Parathyroid adenoma (tissue), 2 donors: ENCODE results near the gene TMEM252.

Source experiments
- H2AFZ ChIP-seq: fragments of 300-600 bp; sonication (generic); one replicate; pipeline ENCODE4 v1.7.0; 2017; ENCODE audit warnings: antibody characterized with exemption, mild to moderate bottlenecking
- H3K27ac ChIP-seq: fragments of 300-600 bp; sonication (generic); one replicate; pipeline ENCODE4 v1.7.0; 2017
- H3K27me3 ChIP-seq: fragments of 300-600 bp; sonication (generic); one replicate; pipeline ENCODE4 v1.7.0; 2017; ENCODE audit warnings: low read length; ENCODE audit not compliant: control insufficient read depth, insufficient read depth
- H3K36me3 ChIP-seq: fragments of 300-600 bp; sonication (generic); one replicate; pipeline ENCODE4 v1.7.0; 2017; ENCODE audit warnings: low read length; ENCODE audit not compliant: control insufficient read depth, insufficient read depth
- H3K4me1 ChIP-seq: fragments of 300-600 bp; sonication (generic); one replicate; pipeline ENCODE4 v1.7.0; 2017; ENCODE audit warnings: control low read depth
- H3K4me2 ChIP-seq: fragments of 300-600 bp; sonication (generic); one replicate; pipeline ENCODE4 v1.7.0; 2017; ENCODE audit warnings: low read length
- H3K4me3 ChIP-seq: fragments of 300-600 bp; sonication (generic); one replicate; pipeline ENCODE4 v1.7.0; 2017; ENCODE audit warnings: low read depth, low read length
- H3K79me2 ChIP-seq: fragments of 300-600 bp; sonication (generic); one replicate; pipeline ENCODE4 v1.7.0; 2017; ENCODE audit warnings: control low read depth
- H3K9ac ChIP-seq: fragments of 300-600 bp; sonication (generic); one replicate; pipeline ENCODE4 v1.7.0; 2017; ENCODE audit warnings: mild to moderate bottlenecking
- H3K9me3 ChIP-seq: fragments of 300-600 bp; sonication (generic); one replicate; pipeline ENCODE4 v1.7.0; 2017; ENCODE audit warnings: low read length; ENCODE audit not compliant: control insufficient read depth
- TF ChIP-seq, protein P1 (sequence below): fragments of 300-600 bp; sonication (generic); IDR thresholded peaks from one replicate; pipeline ENCODE4 v1.7.0; 2017; ENCODE audit warnings: antibody characterized with exemption, mild to moderate bottlenecking
- donor health status: primary hyperparathyroidism.

TMEM252 gene

DNA sequence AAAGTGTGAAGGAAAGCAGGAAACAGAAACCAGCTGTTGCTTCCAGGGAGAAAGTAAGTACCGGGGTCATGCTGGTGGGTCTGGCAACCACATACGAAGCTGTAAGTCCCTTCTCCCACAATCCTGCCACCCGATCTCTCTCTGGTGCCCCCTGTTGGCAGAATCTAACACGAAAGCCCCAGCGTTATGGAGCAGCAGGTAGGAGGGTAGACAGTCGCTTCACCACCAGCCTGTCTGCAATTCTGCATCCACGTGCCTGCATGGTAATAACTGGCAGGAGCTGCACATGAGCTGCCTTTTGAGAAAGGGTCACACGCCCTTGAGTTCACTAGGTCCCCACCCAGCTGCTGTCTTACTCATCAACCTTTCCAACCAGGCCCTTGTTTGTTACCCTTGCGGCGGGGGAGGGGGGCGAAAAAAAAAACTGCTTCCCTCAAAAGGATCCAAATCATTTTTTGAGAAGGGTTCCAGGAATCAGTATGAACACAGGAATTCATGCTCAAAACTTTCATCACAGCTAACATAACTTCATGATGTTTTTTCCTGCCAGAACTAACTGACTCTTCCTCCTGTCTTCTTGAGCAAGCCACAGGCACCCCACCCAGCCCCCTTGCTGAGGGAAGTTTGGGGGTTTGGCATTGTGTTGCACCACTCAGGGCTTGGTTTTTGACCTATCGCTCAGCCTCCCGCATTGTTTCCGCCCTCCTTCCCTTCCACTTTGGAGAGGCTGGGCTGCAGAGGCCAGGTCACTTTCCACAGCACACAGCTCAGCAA, 19.6 kb upstream of the TMEM252 start:
- no peak overlapping the region for H3K9ac ChIP-seq
- H3K4me2 ChIP-seq = no peak overlapping the region
- H3K79me2 ChIP-seq = no peaks in the 10 kb centered on the region
- H3K4me1 ChIP-seq = no peaks in the 10 kb centered on the region
- no peak overlapping the region for H2AFZ ChIP-seq
- no peaks in the 10 kb centered on the region for H3K36me3 ChIP-seq
- no peak overlapping the region for H3K27ac ChIP-seq
- TF ChIP-seq, protein P1, sequence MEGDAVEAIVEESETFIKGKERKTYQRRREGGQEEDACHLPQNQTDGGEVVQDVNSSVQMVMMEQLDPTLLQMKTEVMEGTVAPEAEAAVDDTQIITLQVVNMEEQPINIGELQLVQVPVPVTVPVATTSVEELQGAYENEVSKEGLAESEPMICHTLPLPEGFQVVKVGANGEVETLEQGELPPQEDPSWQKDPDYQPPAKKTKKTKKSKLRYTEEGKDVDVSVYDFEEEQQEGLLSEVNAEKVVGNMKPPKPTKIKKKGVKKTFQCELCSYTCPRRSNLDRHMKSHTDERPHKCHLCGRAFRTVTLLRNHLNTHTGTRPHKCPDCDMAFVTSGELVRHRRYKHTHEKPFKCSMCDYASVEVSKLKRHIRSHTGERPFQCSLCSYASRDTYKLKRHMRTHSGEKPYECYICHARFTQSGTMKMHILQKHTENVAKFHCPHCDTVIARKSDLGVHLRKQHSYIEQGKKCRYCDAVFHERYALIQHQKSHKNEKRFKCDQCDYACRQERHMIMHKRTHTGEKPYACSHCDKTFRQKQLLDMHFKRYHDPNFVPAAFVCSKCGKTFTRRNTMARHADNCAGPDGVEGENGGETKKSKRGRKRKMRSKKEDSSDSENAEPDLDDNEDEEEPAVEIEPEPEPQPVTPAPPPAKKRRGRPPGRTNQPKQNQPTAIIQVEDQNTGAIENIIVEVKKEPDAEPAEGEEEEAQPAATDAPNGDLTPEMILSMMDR = peak; percentile 20
- H3K4me3 ChIP-seq = no peak overlapping the region
- H3K9me3 ChIP-seq = no peaks in the 10 kb centered on the region
- no peaks in the 10 kb centered on the region for H3K27me3 ChIP-seq

DNA sequence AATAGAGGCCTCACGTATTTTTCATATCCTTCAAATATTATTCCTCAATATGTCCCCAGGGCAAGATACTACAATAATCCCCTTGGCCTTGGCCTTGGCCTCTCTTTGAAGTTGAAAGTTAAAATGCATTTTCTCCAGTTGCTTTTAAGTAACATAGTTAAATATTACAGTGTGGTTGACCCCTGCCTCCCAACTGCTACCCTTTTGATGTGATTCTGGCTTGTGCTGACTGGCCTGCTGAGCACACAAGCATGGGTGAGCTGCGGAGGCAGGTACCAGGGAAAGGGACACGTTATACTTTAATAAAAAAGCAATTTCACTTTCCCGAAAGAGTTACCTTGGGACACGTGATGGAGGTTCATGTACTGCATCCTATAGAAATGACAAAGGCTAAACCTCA, 17.9 kb upstream of the TMEM252 start:
- Histone ChIP-seq H3K9ac (no peak overlapping the region), H3K4me1 (no peaks in the 10 kb centered on the region), H3K79me2 (no peaks in the 10 kb centered on the region), H3K27ac (no peak overlapping the region), H3K36me3 (no peaks in the 10 kb centered on the region), H2AFZ (no peak overlapping the region), H3K4me2 (no peak overlapping the region), H3K4me3 (no peak overlapping the region), H3K9me3 (no peaks in the 10 kb centered on the region), H3K27me3 (no peaks in the 10 kb centered on the region)
- TF ChIP-seq, protein P1 = no peak

DNA sequence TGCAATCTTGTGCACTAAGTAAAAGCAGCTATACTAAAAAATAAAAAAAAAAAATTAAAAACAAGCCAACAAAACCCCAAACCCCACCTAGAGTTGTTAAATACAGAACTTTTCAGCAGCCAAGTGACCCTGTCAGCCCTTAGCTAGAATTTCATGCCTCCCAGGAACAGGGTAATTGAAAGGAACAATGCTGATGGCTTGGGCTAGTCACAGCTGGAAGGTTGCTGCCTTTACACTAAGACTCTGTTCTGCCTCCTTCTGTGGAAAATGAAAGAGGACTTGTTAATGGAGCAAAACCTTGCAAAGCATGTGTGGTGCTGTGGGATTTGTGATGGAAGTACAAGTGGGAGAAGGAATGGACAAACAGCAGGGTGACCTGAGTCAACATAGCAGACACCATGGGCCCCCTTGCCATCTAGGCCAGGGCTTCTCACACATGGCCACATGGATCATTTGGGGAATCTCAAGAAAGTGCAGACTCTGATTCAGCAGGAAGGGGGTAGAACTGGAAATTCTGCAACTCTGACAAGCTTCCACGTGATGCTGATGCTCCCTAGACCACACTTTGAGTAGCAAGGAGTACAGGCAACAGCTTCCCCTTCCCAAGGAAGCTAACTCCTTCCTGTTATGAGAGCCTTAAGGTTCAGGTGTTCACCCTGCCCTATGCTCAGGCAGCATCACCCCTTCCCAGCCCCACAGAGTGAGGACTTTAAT, 14.9 kb upstream of the TMEM252 start:
- H3K4me1 ChIP-seq = no peaks in the 10 kb centered on the region
- no peaks in the 10 kb centered on the region for H3K27me3 ChIP-seq
- H3K9ac ChIP-seq = no peak overlapping the region
- H3K4me2 ChIP-seq = no peak overlapping the region
- no peak overlapping the region for H2AFZ ChIP-seq
- TF ChIP-seq, protein P1 = no peak
- H3K9me3 ChIP-seq = no peaks in the 10 kb centered on the region
- H3K27ac ChIP-seq = no peak overlapping the region
- H3K36me3 ChIP-seq = no peaks in the 10 kb centered on the region
- H3K4me3 ChIP-seq = no peak overlapping the region
- no peaks in the 10 kb centered on the region for H3K79me2 ChIP-seq

DNA sequence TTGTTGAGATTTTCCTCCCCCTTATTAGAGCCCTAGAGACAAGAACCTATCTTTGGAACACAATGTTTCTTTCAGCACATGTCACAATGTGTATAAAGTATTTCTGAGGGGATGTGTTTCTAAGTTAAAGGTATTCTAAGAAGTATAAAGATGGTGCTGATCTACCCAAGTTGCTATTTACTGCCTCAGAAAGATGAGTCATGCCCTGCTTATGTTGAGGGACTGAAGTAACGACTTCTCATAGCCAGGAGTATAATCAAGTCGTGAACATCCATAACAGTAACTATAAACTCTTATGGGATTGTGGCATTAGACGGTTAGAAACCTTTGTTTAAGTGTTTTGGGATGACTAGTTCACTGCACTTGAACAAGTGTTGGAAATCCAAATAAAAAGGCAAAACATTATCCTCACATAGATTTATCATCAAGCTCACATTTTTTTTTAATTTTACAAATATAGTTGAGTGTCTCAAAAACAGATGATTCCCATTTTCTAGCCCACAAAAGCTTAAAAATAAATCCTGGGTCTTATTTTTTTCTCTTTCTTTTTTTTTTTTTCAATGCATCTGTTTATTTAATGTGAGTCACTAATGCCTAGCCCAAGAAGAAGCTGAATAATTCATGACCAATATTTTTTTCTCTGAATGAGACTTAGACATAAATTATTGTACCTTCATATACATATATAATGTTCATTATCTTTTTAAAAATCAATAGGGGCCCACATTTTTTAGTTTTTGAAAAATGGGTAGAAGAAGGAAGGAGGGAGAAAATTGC, 12.2 kb upstream of the TMEM252 start:
- H3K27me3 ChIP-seq = no peaks in the 10 kb centered on the region

More for the DNA sequence above, 12.2 kb upstream of the TMEM252 start:
- Histone ChIP-seq H2AFZ (no peak overlapping the region), H3K9me3 (no peaks in the 10 kb centered on the region), H3K36me3 (no peaks in the 10 kb centered on the region), H3K79me2 (no peaks in the 10 kb centered on the region), H3K4me2 (no peak overlapping the region), H3K4me3 (no peak overlapping the region), H3K4me1 (no peaks in the 10 kb centered on the region), H3K27ac (no peak overlapping the region), H3K9ac (no peak overlapping the region)
- TF ChIP-seq, protein P1 = no peak
